HepG2 (cell line): ENCODE measurements around the gene FUCA2. TPM values are rescaled to one million over a fixed set of nuclear protein-coding genes. Genes with fewer than 3 reads are reported as not detected.

ENCODE experiments used
- ATAC-seq: fragments of 200-7000 bp; cut with Tn5 transposase; 3 replicates; pipeline ENCODE4 v1.9.1; 2020; ENCODE audit warnings: mild to moderate bottlenecking, moderate library complexity
- BruUV-seq: library from RNA; stranded (reverse); fragments of 400-500 nt; replicated peaks from 2 replicates; lab custom pipeline; 2021; lab: Mats Ljungman, UMichigan
- CTCF ChIA-PET: fragments of 300-600 bp; formaldehyde crosslinking; extraction: SDS; loops from one replicate; lab custom pipeline; 2021; ENCODE audit warnings: low total read pairs, inconsistent platforms, low intra/inter-chr PET ratio; lab: Yijun Ruan, JAX
- POLR2A ChIA-PET: fragments of 350-600 bp; sonication (Branson Sonifier 250); formaldehyde crosslinking; loops from one replicate; lab custom pipeline; 2020; ENCODE audit warnings: antibody characterized with exemption, inconsistent platforms; lab: Yijun Ruan, JAX
- DNase-seq: peaks from one replicate; pipeline ENCODE4 v3.0.0-alpha.2; 2015; ENCODE audit warnings: low spot score
- FAIRE-seq: peaks from 3 replicates; lab custom pipeline; 2011; peaks lifted over from hg19 to GRCh38; lab: Jason Lieb, UNC
- H2AFZ ChIP-seq: one replicate; pipeline ENCODE4 v1.6.1; 2011; ENCODE audit warnings: low read length, inconsistent platforms
- H3K27ac ChIP-seq: fragments of 300-600 bp; 3 replicates; pipeline ENCODE4 v1.8.0; 2011; ENCODE audit warnings: mixed run types, mild to moderate bottlenecking, mixed read lengths, low read length, inconsistent platforms; ENCODE audit not compliant: insufficient read depth; ENCODE audit errors: extremely low read length
- H3K27me3 ChIP-seq, 2 experiments: fragments of 200-600 bp in 1 of 2; 2 replicates in 1 of 2; 3 replicates in 1 of 2; pipeline versions ENCODE4 v1.6.0 to v1.8.0; 2011; ENCODE audit warnings: low read length in 2 of 2, mild to moderate bottlenecking in 2 of 2, moderate library complexity in 2 of 2, inconsistent platforms in 1 of 2; ENCODE audit not compliant: insufficient read depth in 2 of 2, control insufficient read depth in 1 of 2
- H3K36me3 ChIP-seq, 2 experiments: fragments of 200-600 bp in 1 of 2; replicated peaks in 1 of 2; 2 replicates in 1 of 2; 3 replicates in 1 of 2; pipeline versions ENCODE4 v1.5.1 to v1.8.0; 2011; ENCODE audit warnings: low read length in 2 of 2, inconsistent platforms in 1 of 2; ENCODE audit not compliant: insufficient read depth in 2 of 2, control insufficient read depth in 1 of 2
- H3K4me1 ChIP-seq: 2 replicates; pipeline ENCODE4 v1.5.1; 2012; ENCODE audit warnings: low read length, inconsistent platforms; ENCODE audit not compliant: insufficient read depth
- H3K4me2 ChIP-seq: 2 replicates; pipeline ENCODE4 v1.6.0; 2011; ENCODE audit warnings: low read depth, low read length, inconsistent platforms
- H3K4me3 ChIP-seq, 3 experiments: fragments of 200-600 bp in 1 of 3; sonication (generic), shearing (Covaris generic) in 1 of 3; replicated peaks in 1 of 3; 2 replicates each; pipeline ENCODE4 v1.5.1; 2011 to 2016; ENCODE audit warnings: low read length in 3 of 3, inconsistent platforms in 2 of 3, low read depth in 2 of 3, mild to moderate bottlenecking in 2 of 3, control low read depth in 1 of 3, mixed read lengths in 1 of 3; ENCODE audit not compliant: insufficient read depth in 1 of 3
- H3K79me2 ChIP-seq: one replicate; pipeline ENCODE4 v1.6.1; 2011; ENCODE audit warnings: low read length, inconsistent platforms; ENCODE audit not compliant: insufficient read depth
- H3K9ac ChIP-seq: 2 replicates; pipeline ENCODE4 v1.6.0; 2011; ENCODE audit warnings: mild to moderate bottlenecking, low read depth, low read length, inconsistent platforms; ENCODE audit not compliant: insufficient read depth
- H3K9me3 ChIP-seq: 2 replicates; pipeline ENCODE4 v1.5.1; 2012; ENCODE audit warnings: mild to moderate bottlenecking, low read length
- H4K20me1 ChIP-seq: 2 replicates; pipeline ENCODE4 v1.6.0; 2011; ENCODE audit warnings: inconsistent platforms, mild to moderate bottlenecking, low read length, moderate library complexity; ENCODE audit not compliant: insufficient read depth
- ARID3A ChIP-seq: IDR thresholded peaks from 2 replicates; pipeline ENCODE4 v1.6.1; 2012; ENCODE audit warnings: low read depth, low read length, improper control_type of control experiment
- BHLHE40 ChIP-seq: IDR thresholded peaks from 2 replicates; pipeline ENCODE4 v1.6.1; 2011; ENCODE audit warnings: low read length, improper control_type of control experiment
- HMGXB4 ChIP-seq, 2 experiments: sonication (generic) in 1 of 2; formaldehyde crosslinking in 1 of 2; IDR thresholded peaks; 2 replicates each; pipeline versions ENCODE4 v1.4.0 to v1.6.1; 2018 to 2020; ENCODE audit warnings: missing genetic modification reagents in 2 of 2, borderline replicate concordance in 1 of 2, low read depth in 1 of 2, mild to moderate bottlenecking in 1 of 2, missing biosample characterization in 1 of 2
- KAT8 ChIP-seq: IDR thresholded peaks from 2 replicates; pipeline ENCODE4 v1.6.1; 2016; ENCODE audit warnings: missing genetic modification reagents, missing compliant biosample characterization
- MEIS1 ChIP-seq: sonication (generic); formaldehyde crosslinking; IDR thresholded peaks from 2 replicates; pipeline ENCODE4 v1.9.0; 2021; ENCODE audit warnings: mild to moderate bottlenecking, missing genetic modification reagents, moderate library complexity, borderline replicate concordance
- NR2F2 ChIP-seq: IDR thresholded peaks from 2 replicates; pipeline ENCODE4 v1.6.1; 2012; ENCODE audit warnings: low read depth, inconsistent platforms, borderline replicate concordance
- PPARG ChIP-seq: conservative IDR thresholded peaks from 2 replicates; pipeline ENCODE4 v1.6.1; 2016; ENCODE audit warnings: missing biosample characterization, missing genetic modification reagents
- TIGD3 ChIP-seq: sonication (generic); formaldehyde crosslinking; IDR thresholded peaks from 2 replicates; pipeline ENCODE4 v1.5.1; 2020; ENCODE audit warnings: mild to moderate bottlenecking, missing genetic modification reagents, borderline replicate concordance
- ZBTB34 ChIP-seq: sonication (generic); formaldehyde crosslinking; IDR thresholded peaks from 2 replicates; pipeline ENCODE4 v1.8.0; 2022; ENCODE audit warnings: mild to moderate bottlenecking, missing genetic modification reagents
- ZBTB7B ChIP-seq: sonication (generic); formaldehyde crosslinking; IDR thresholded peaks from 2 replicates; pipeline ENCODE4 v1.4.0; 2020; ENCODE audit warnings: missing genetic modification reagents
- ZFY ChIP-seq: sonication (generic); formaldehyde crosslinking; IDR thresholded peaks from 2 replicates; pipeline ENCODE4 v1.4.0; 2020; ENCODE audit warnings: missing genetic modification reagents
- ZNF441 ChIP-seq: sonication (generic); formaldehyde crosslinking; IDR thresholded peaks from 2 replicates; pipeline ENCODE4 v1.7.0; 2021; ENCODE audit warnings: missing genetic modification reagents, borderline replicate concordance
- ZNF552 ChIP-seq: sonication (generic); formaldehyde crosslinking; IDR thresholded peaks from 2 replicates; pipeline ENCODE4 v1.9.0; 2022; ENCODE audit warnings: missing genetic modification reagents, mild to moderate bottlenecking, borderline replicate concordance
- ZNF629 ChIP-seq: sonication (generic); formaldehyde crosslinking; conservative IDR thresholded peaks from 2 replicates; pipeline ENCODE4 v1.5.0; 2020; ENCODE audit warnings: missing genetic modification reagents
- ZNF678 ChIP-seq: sonication (generic); formaldehyde crosslinking; IDR thresholded peaks from 2 replicates; pipeline ENCODE4 v1.4.0; 2020; ENCODE audit warnings: mild to moderate bottlenecking, missing genetic modification reagents
- ZNF879 ChIP-seq: sonication (generic); formaldehyde crosslinking; IDR thresholded peaks from 2 replicates; pipeline ENCODE4 v1.8.1; 2023; ENCODE audit warnings: missing genetic modification reagents
- WGBS: methylation state at CpG from one replicate; pipeline ENCODE4 v1.1.6; 2017; ENCODE audit warnings: low lambda C conversion rate; 5-methylcytosine and 5-hydroxymethylcytosine counted together
- in situ Hi-C: cut with HindIII; loops from 2 replicates; pipeline ENCODE4 v1.10.0; 2017; ENCODE audit warnings: low pct_unique_long_range_greater_than_20kb; ENCODE audit not compliant: extremely low pct_ligation_motif_present
- intact Hi-C: fragments of 100-400 bp; cut with micrococcal nuclease; formaldehyde crosslinking; loops from one replicate; pipeline ENCODE4 v1.10.0; 2022; ENCODE audit not compliant: unreplicated experiment
- polyA plus RNA-seq, 8 experiments: library from polyadenylated mRNA; depleted of rRNA in 3 of 8; stranded (reverse) in 7 of 8; unstranded in 1 of 8; fragments of >200 nt; fragmentation: Illumina TruSeq in 4 of 8; extraction: Trizol in 4 of 8; gene quantifications; 2 replicates each; pipeline versions ENCODE4 v1.2.1 to v1.2.3, GENCODE V29; 2011 to 2016; ENCODE audit warnings: low read depth in 4 of 8, missing spikeins in 1 of 8, mixed read lengths in 1 of 8; ENCODE audit not compliant: insufficient read depth in 1 of 8
- total RNA-seq, 5 experiments: library from RNA; depleted of rRNA; stranded (reverse); fragments of >200 nt; fragmentation: Illumina TruSeq; extraction: Trizol; gene quantifications; 2 replicates each; pipeline ENCODE4 v1.2.3, GENCODE V29; 2016; ENCODE audit warnings: low read depth in 1 of 5

Gene FUCA2
- total and polyA plus RNA-seq, 2 of the 13 experiments (the other 11 are each of a cell fraction or from before 2014, with no cell fraction given), result 87.4 to 144 TPM

GRCh38 chr6:143449714-143450452 is 61.6 kb downstream of the FUCA2 start:
- Histone ChIP-seq H3K9me3 (no peaks in the 10 kb centered on the region), H2AFZ (peak overlapping the region; percentile 99), H3K79me2 (peaks cover 60% of the 10 kb centered on the region), H3K4me1 (peaks cover 36% of the 10 kb centered on the region), H3K36me3 (peaks cover 2 to 5% of the 10 kb centered on the region in 2 experiments; a peak in 3 of 5 replicates), H3K27me3 (no peaks in the 10 kb centered on the region; a peak in 2 of 5 replicates), H4K20me1 (no peaks in the 10 kb centered on the region), H3K4me3 (peak overlapping the region; percentile 73 to 96 (median 92)), H3K27ac (peak overlapping the region; percentile 86), H3K9ac (peak overlapping the region; percentile 93), H3K4me2 (peak overlapping the region; percentile 90)
- DNase-seq (peak; percentile 54), FAIRE-seq (no peak), ATAC-seq (peak; percentile 32)
- WGBS, result 2% methylated on average over 19 of the region's 19 CpGs
- CTCF ChIA-PET, result no interaction called here
- BruUV-seq, result TSS peak; percentile 83
- POLR2A ChIA-PET, result interaction anchor here (0.7 to 1.8 kb wide), 7 partner anchors 16 to 523 kb away, joined by 3 to 18 read pairs (median 5); partner anchors contain the start of gene LTV1
- intact Hi-C loops, result loop anchor here (1.0 to 2.0 kb wide), 2 partner anchors 18 to 61 kb away; partner anchors contain the start of gene FUCA2
- in situ Hi-C loops, result no loop called here
- 0 out of 2 replicates have a peak, but pooled peaks have one; percentile 55 for TF ChIP-seq ZNF879 (CRISPR knock-in tag)
- 0 out of 2 replicates have a peak, but pooled peaks have one; percentile 23 for TF ChIP-seq NR2F2
- peak; percentile 82 for TF ChIP-seq ZNF629 (CRISPR knock-in tag)
- peak; percentile 38; the same call in 1 of the 2 replicates for TF ChIP-seq ZBTB34 (CRISPR knock-in tag)
- peak; percentile 9; the same call in 1 of the 2 replicates for TF ChIP-seq TIGD3 (CRISPR knock-in tag)
- no peak for TF ChIP-seq MEIS1 (CRISPR knock-in tag)
- TF ChIP-seq ARID3A, result peak; percentile 73
- TF ChIP-seq ZNF552 (CRISPR knock-in tag), result 0 out of 2 replicates have a peak, but pooled peaks have one; percentile 7
- TF ChIP-seq ZNF441 (CRISPR knock-in tag), result peak; percentile 76; the same call in 1 of the 2 replicates
- TF ChIP-seq ZNF678 (CRISPR knock-in tag), result 0 out of 2 replicates have a peak, but pooled peaks have one; percentile 53
- TF ChIP-seq BHLHE40, result peak; percentile 53; the same call in 1 of the 2 replicates
- TF ChIP-seq ZBTB7B (CRISPR knock-in tag), result 0 out of 2 replicates have a peak, but pooled peaks have one; percentile 23
- TF ChIP-seq PPARG (CRISPR knock-in tag), result 0 out of 2 replicates have a peak, but pooled peaks have one; percentile 32
- peak in 1 of 2 experiments; percentile 90; a peak in 3 of 4 replicates for TF ChIP-seq HMGXB4 (CRISPR knock-in tag; IDR thresholded peaks at IDR 0.05; ENCODE audit: borderline replicate concordance in 1 of 2, low read depth in 1 of 2)
- TF ChIP-seq ZFY, result peak; percentile 33; the same call in 1 of the 2 replicates
- peak; percentile 32; the same call in 1 of the 2 replicates for TF ChIP-seq KAT8 (CRISPR knock-in tag)
